ENCODE measurements around the gene CALR.

GRCh38 chr19:12924621-12925310 lies 13.6 kb upstream of the CALR start:
- TF ChIP-seq CTCF (conservative IDR thresholded peaks at IDR 0.05), result no peak
- no peak for TF ChIP-seq EZH2 (IDR thresholded peaks at IDR 0.05; ENCODE audit: low read depth)

Measured in PC-9 (cell line).